ENCODE measurements around the gene PSMB3.

PSMB3 gene

GRCh38 chr17:38747463-38748148 is 4.9 kb upstream of the PSMB3 start (continued):
- TF ChIP-seq ZNF23 (tag by site-specific recombination; IDR thresholded peaks at IDR 0.05; ENCODE audit: borderline replicate concordance) (no peak), ZNF114 (tag by site-specific recombination; IDR thresholded peaks at IDR 0.05) (no peak), KLF8 (tag by site-specific recombination; IDR thresholded peaks at IDR 0.05) (0 out of 2 replicates have a peak, but pooled peaks have one; percentile 30), PATZ1 (tag by site-specific recombination; IDR thresholded peaks at IDR 0.05) (peak; percentile 55), ZNF16 (tag by site-specific recombination; IDR thresholded peaks at IDR 0.05; ENCODE audit: low read depth) (no peak), REPIN1 (tag by site-specific recombination; IDR thresholded peaks at IDR 0.05; ENCODE audit: low read depth) (no peak), ZNF792 (tag by site-specific recombination; IDR thresholded peaks at IDR 0.05) (no peak), WT1 (tag by site-specific recombination; IDR thresholded peaks at IDR 0.05) (peak; percentile 37; the same call in 1 of the 2 replicates), ZFHX2 (tag by site-specific recombination; conservative IDR thresholded peaks at IDR 0.05) (no peak), ZBTB48 (tag by site-specific recombination; IDR thresholded peaks at IDR 0.05) (peak; percentile 74; the same call in 1 of the 2 replicates), ZNF600 (tag by site-specific recombination; IDR thresholded peaks at IDR 0.05) (no peak; the same call in 1 of the 2 replicates), ZNF610 (tag by site-specific recombination; IDR thresholded peaks at IDR 0.05; ENCODE audit: borderline replicate concordance) (peak; percentile 50; the same call in 1 of the 2 replicates), YY2 (tag by site-specific recombination; IDR thresholded peaks at IDR 0.05) (peak; percentile 58), ZBTB7A (tag by site-specific recombination; IDR thresholded peaks at IDR 0.05; ENCODE audit: low read depth) (peak; percentile 63; the same call in 1 of the 2 replicates), ZNF2 (tag by site-specific recombination; IDR thresholded peaks at IDR 0.05) (peak; percentile 53), ZNF341 (tag by site-specific recombination; IDR thresholded peaks at IDR 0.05; ENCODE audit: low read depth) (peak; percentile 96), ZNF324 (tag by site-specific recombination; IDR thresholded peaks at IDR 0.05) (peak; percentile 26; the same call in 1 of the 2 replicates), ZNF416 (tag by site-specific recombination; IDR thresholded peaks at IDR 0.05) (no peak), ZNF639 (tag by site-specific recombination; IDR thresholded peaks at IDR 0.05) (0 out of 2 replicates have a peak, but pooled peaks have one; percentile 38), SP7 (tag by site-specific recombination; IDR thresholded peaks at IDR 0.05) (peak; percentile 38), ZNF785 (tag by site-specific recombination; IDR thresholded peaks at IDR 0.05) (0 out of 2 replicates have a peak, but pooled peaks have one; percentile 35), ZBTB26 (tag by site-specific recombination; optimal IDR thresholded peaks at IDR 0.05) (peak; percentile 63), HOXA7 (CRISPR knock-in tag; IDR thresholded peaks at IDR 0.05; ENCODE audit: borderline replicate concordance) (no peak), ZNF302 (tag by site-specific recombination; IDR thresholded peaks at IDR 0.05; ENCODE audit: low read depth) (no peak)
- TF ChIP-seq, protein P1, sequence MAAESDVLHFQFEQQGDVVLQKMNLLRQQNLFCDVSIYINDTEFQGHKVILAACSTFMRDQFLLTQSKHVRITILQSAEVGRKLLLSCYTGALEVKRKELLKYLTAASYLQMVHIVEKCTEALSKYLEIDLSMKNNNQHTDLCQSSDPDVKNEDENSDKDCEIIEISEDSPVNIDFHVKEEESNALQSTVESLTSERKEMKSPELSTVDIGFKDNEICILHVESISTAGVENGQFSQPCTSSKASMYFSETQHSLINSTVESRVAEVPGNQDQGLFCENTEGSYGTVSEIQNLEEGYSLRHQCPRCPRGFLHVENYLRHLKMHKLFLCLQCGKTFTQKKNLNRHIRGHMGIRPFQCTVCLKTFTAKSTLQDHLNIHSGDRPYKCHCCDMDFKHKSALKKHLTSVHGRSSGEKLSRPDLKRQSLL (tag by site-specific recombination; IDR thresholded peaks at IDR 0.05) = no peak
- TF ChIP-seq, protein P2, sequence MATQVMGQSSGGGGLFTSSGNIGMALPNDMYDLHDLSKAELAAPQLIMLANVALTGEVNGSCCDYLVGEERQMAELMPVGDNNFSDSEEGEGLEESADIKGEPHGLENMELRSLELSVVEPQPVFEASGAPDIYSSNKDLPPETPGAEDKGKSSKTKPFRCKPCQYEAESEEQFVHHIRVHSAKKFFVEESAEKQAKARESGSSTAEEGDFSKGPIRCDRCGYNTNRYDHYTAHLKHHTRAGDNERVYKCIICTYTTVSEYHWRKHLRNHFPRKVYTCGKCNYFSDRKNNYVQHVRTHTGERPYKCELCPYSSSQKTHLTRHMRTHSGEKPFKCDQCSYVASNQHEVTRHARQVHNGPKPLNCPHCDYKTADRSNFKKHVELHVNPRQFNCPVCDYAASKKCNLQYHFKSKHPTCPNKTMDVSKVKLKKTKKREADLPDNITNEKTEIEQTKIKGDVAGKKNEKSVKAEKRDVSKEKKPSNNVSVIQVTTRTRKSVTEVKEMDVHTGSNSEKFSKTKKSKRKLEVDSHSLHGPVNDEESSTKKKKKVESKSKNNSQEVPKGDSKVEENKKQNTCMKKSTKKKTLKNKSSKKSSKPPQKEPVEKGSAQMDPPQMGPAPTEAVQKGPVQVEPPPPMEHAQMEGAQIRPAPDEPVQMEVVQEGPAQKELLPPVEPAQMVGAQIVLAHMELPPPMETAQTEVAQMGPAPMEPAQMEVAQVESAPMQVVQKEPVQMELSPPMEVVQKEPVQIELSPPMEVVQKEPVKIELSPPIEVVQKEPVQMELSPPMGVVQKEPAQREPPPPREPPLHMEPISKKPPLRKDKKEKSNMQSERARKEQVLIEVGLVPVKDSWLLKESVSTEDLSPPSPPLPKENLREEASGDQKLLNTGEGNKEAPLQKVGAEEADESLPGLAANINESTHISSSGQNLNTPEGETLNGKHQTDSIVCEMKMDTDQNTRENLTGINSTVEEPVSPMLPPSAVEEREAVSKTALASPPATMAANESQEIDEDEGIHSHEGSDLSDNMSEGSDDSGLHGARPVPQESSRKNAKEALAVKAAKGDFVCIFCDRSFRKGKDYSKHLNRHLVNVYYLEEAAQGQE (tag by site-specific recombination; IDR thresholded peaks at IDR 0.05) = no peak; the same call in 1 of the 2 replicates
- TF ChIP-seq, protein P3, sequence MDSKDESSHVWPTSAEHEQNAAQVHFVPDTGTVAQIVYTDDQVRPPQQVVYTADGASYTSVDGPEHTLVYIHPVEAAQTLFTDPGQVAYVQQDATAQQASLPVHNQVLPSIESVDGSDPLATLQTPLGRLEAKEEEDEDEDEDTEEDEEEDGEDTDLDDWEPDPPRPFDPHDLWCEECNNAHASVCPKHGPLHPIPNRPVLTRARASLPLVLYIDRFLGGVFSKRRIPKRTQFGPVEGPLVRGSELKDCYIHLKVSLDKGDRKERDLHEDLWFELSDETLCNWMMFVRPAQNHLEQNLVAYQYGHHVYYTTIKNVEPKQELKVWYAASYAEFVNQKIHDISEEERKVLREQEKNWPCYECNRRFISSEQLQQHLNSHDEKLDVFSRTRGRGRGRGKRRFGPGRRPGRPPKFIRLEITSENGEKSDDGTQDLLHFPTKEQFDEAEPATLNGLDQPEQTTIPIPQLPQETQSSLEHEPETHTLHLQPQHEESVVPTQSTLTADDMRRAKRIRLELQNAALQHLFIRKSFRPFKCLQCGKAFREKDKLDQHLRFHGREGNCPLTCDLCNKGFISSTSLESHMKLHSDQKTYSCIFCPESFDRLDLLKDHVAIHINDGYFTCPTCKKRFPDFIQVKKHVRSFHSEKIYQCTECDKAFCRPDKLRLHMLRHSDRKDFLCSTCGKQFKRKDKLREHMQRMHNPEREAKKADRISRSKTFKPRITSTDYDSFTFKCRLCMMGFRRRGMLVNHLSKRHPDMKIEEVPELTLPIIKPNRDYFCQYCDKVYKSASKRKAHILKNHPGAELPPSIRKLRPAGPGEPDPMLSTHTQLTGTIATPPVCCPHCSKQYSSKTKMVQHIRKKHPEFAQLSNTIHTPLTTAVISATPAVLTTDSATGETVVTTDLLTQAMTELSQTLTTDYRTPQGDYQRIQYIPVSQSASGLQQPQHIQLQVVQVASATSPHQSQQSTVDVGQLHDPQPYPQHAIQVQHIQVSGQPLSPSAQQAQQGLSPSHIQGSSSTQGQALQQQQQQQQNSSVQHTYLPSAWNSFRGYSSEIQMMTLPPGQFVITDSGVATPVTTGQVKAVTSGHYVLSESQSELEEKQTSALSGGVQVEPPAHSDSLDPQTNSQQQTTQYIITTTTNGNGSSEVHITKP (tag by site-specific recombination; IDR thresholded peaks at IDR 0.05) = peak; percentile 96

All from HEK293 (cell line).